ENCODE measurements around the gene FBXW8. TPM values are rescaled to one million over a fixed set of nuclear protein-coding genes. Genes with fewer than 3 reads are reported as not detected.
A peak's percentile ranks its signal among the peaks of the same experiment; 100 is the strongest.

The FBXW8 gene
- total RNA-seq, 4 donors from 2014 or later, result 29.3 to 45.5 (median 32.9) TPM

GRCh38 chr12:116901612-116902011 is 9.1 kb upstream of the FBXW8 start:
- H3K27me3 ChIP-seq, result no peaks in the 10 kb centered on the region
- intact Hi-C loops (cut with DNase I), result no loop called here
- 87 to 91% methylated on average over 2 of the region's 2 CpGs for WGBS, 2 donors

GRCh38 chr12:116903818-116904217 is 6.9 kb upstream of the FBXW8 start:
- H3K9me3 ChIP-seq, result no peaks in the 10 kb centered on the region
- H3K4me1 ChIP-seq, result peaks cover 0 to 8% of the 10 kb centered on the region in 2 donors
- DNase-seq, result no peak
- no peaks in the 10 kb centered on the region for H3K27me3 ChIP-seq
- H3K27ac ChIP-seq, result no peak overlapping the region
- no peak for TF ChIP-seq POLR2A (IDR thresholded peaks at IDR 0.05)
- no peak for TF ChIP-seq CTCF (IDR thresholded peaks at IDR 0.05)
- WGBS, 2 donors, result 61 to 70% methylated on average over 4 of the region's 4 CpGs
- H3K4me3 ChIP-seq (replicated peaks in 1 of 3), result no peak overlapping the region
- intact Hi-C loops (cut with DNase I), result no loop called here
- H3K36me3 ChIP-seq, result no peaks in the 10 kb centered on the region

More at GRCh38 chr12:116901612-116902011, 9.1 kb upstream of the FBXW8 start:
- peaks cover 0 to 8% of the 10 kb centered on the region in 2 donors for H3K4me1 ChIP-seq
- H3K36me3 ChIP-seq, result no peaks in the 10 kb centered on the region
- TF ChIP-seq CTCF (IDR thresholded peaks at IDR 0.05) (no peak), POLR2A (IDR thresholded peaks at IDR 0.05) (no peak)
- no peaks in the 10 kb centered on the region for H3K9me3 ChIP-seq
- H3K4me3 ChIP-seq (replicated peaks in 1 of 3), result no peak overlapping the region
- DNase-seq, result no peak
- no peak overlapping the region for H3K27ac ChIP-seq

- no peak overlapping the region for H3K27ac ChIP-seq
- WGBS, 2 donors, result 86 to 90% methylated on average over 4 of the region's 4 CpGs
- intact Hi-C loops (cut with DNase I), result no loop called here
- no peaks in the 10 kb centered on the region for H3K27me3 ChIP-seq
- TF ChIP-seq CTCF (IDR thresholded peaks at IDR 0.05) (no peak), POLR2A (IDR thresholded peaks at IDR 0.05) (no peak)
- H3K4me3 ChIP-seq (replicated peaks in 1 of 3), result no peak overlapping the region
- H3K4me1 ChIP-seq, result no peaks in the 10 kb centered on the region
- H3K9me3 ChIP-seq, result no peaks in the 10 kb centered on the region
- no peaks in the 10 kb centered on the region for H3K36me3 ChIP-seq
- no peak for DNase-seq
These were observed 4.5 kb upstream of the FBXW8 start for GRCh38 chr12:116906285-116906684.

- Histone ChIP-seq H3K27me3 (no peaks in the 10 kb centered on the region), H3K9me3 (no peaks in the 10 kb centered on the region), H3K4me1 (peaks cover 0 to 12% of the 10 kb centered on the region in 2 donors), H3K27ac (peak overlapping the region in 1 of 3 donors; percentile 94), H3K36me3 (no peaks in the 10 kb centered on the region), H3K4me3 (replicated peaks in 1 of 3) (peak overlapping the region in 1 of 3 donors; percentile 81)
- no peak for DNase-seq
- TF ChIP-seq POLR2A (IDR thresholded peaks at IDR 0.05) (no peak), CTCF (IDR thresholded peaks at IDR 0.05) (no peak)
- intact Hi-C loops (cut with DNase I), result loop anchor here (10.0 kb wide), 1 partner anchor 205 kb away; no protein-coding TSS in a partner anchor
- WGBS, 2 donors, result 66 to 69% methylated on average over 4 of the region's 4 CpGs
These were observed 488 bp upstream of the FBXW8 start for GRCh38 chr12:116910280-116910644.

- peak overlapping the region; percentile 47 to 76 (median 69) for H3K27ac ChIP-seq
- H3K27me3 ChIP-seq, result no peaks in the 10 kb centered on the region
- no peak for TF ChIP-seq CTCF (IDR thresholded peaks at IDR 0.05)
- TF ChIP-seq POLR2A (IDR thresholded peaks at IDR 0.05), result no peak
- WGBS, 2 donors, result 95 to 100% methylated on average over 1 of the region's 1 CpG
- H3K9me3 ChIP-seq, result no peaks in the 10 kb centered on the region
- intact Hi-C loops (cut with DNase I), result loop anchor here (10.0 kb wide), 1 partner anchor 211 kb away; no protein-coding TSS in a partner anchor
- no peaks in the 10 kb centered on the region for H3K36me3 ChIP-seq
- peak; percentile 54 to 62 for DNase-seq
- no peak overlapping the region for H3K4me3 ChIP-seq (replicated peaks in 1 of 3)
- H3K4me1 ChIP-seq, result peaks cover 24 to 59% of the 10 kb centered on the region in 2 donors
These were observed 4.6 kb downstream of the FBXW8 start for GRCh38 chr12:116915326-116915725.

All from thyroid gland (tissue), 4 donors.